GM13976 (cell line): ENCODE results near the gene PXDN.

Experiments used
- DNase-seq: peaks from one replicate; pipeline ENCODE4 v3.0.0; 2012; ENCODE audit warnings: low spot score
- CTCF ChIP-seq: IDR thresholded peaks from 2 replicates; pipeline ENCODE4 v1.5.1; 2012; ENCODE audit warnings: borderline replicate concordance, mild to moderate bottlenecking; ENCODE audit not compliant: insufficient read depth; ENCODE audit errors: extremely low read depth, missing control alignments, control extremely low read depth
- in situ Hi-C: fragments of 300-500 bp; cut with MboI; formaldehyde crosslinking; loops from one replicate; pipeline ENCODE4 v1.12.0; 2022; ENCODE audit warnings: low sequenced_read_pairs, mixed read lengths, inconsistent platforms; ENCODE audit not compliant: unreplicated experiment

PXDN gene

GRCh38 chr2:1673160-1673944, 71.0 kb downstream of the PXDN start:
- no peak for TF ChIP-seq CTCF
- no peak for DNase-seq
- in situ Hi-C loops, result no loop called here

- no peak for TF ChIP-seq CTCF
- DNase-seq, result no peak
- in situ Hi-C loops, result no loop called here
Observed at GRCh38 chr2:1672738-1673137, 71.6 kb downstream of the PXDN start.

DNA sequence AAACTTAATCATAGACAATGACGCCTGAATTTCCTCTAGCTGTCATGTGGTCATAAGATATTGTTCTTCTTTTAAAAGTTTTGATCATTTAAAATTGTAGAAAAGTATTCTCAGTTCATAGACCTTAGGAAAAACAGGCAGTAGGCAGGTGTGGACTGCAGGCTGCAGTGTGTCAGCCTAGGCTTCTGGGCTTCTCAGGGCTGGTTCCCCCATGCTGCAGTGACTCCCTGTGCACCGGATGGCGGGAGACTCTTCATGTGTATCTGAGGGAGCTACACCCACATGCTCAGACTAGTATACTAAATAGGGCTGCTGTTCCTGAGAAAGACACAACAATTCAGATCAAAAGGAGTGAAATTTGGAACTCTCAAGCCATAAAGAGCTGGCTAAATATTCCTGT, 72.4 kb downstream of the PXDN start:
- no peak for TF ChIP-seq CTCF
- in situ Hi-C loops, result no loop called here
- DNase-seq, result no peak

GRCh38 chr2:1670636-1671035, 73.7 kb downstream of the PXDN start:
- in situ Hi-C loops, result no loop called here
- no peak for DNase-seq
- TF ChIP-seq CTCF, result no peak

DNA sequence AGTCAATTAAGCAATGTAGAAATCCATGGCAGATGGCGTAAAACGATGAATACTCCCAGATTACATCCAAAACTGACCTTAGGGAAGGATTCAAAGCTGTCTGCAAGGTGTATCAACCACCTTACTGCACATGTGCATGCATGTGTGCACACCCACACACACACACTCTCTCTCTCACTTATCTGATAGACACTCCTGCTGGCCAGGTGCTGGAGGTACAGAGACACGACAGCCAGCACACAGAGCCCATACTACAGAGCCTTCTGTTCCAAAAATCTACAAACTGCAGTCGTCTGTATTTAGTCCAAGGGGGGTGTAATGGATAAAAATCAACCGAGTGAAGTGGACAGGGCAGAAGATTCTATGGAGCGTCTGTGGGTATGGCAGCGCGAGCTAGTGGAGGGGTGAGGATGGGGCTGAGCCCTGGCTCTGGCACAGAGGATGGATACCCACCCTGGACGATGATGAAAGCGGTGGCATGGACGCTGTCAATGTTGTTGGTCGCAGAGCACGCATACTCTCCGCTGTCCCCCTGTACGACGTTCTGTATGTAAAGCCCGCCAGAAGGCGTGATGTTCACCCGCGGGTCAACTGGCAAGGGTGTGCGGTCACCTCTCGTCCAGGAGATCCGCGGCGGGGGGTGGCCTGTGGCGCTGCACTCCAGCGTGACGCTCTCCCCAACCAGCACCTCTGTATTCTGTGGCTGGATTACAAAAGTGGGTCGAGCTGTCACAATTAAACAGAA, 78.4 kb downstream of the PXDN start:
- DNase-seq, result no peak
- TF ChIP-seq CTCF, result no peak
- in situ Hi-C loops, result no loop called here

DNA sequence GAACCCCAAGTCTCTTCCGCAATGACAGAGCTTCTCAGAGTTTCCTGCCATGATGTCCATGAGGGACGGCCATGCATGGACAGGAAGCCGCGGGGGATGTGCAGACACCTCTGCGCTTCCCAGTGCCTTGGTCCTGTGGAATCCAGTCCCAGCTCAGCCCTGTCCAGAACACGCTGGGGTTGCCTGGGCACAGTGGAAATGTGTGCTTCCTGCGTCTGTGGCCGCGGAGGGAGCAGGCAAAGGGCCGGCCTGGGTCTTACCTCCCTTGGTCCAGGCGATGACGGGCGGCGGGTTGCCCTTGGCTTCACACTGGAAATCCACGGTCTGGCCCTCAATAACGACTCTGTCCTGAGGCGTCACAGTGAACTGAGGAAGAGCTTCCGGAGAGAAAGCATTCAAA, 79.6 kb downstream of the PXDN start:
- no peak for TF ChIP-seq CTCF
- in situ Hi-C loops, result no loop called here
- DNase-seq, result no peak
